Mesenchymal stem cell (in vitro differentiated cells and primary cell): ENCODE results near the gene OR52E6.

Experiments used
- DNase-seq: peaks from one replicate; pipeline ENCODE4 v3.0.0-alpha.2; 2013
- H2AFZ ChIP-seq: one replicate; pipeline ENCODE4 v1.6.1; 2013; ENCODE audit warnings: low read depth, mild to moderate bottlenecking, control low read depth, inconsistent platforms, low read length, moderate library complexity
- H2AK5ac ChIP-seq: 2 replicates; pipeline ENCODE4 v1.6.1; 2013; ENCODE audit warnings: low read length, moderate library complexity, mild to moderate bottlenecking, inconsistent platforms; ENCODE audit not compliant: severe bottlenecking
- H2BK120ac ChIP-seq: one replicate; pipeline ENCODE4 v1.6.1; 2013; ENCODE audit warnings: low read depth, mild to moderate bottlenecking, inconsistent platforms, low read length, moderate library complexity
- H2BK12ac ChIP-seq, 2 experiments: one replicate each; pipeline ENCODE4 v1.6.1; 2013; ENCODE audit warnings: inconsistent platforms in 2 of 2, low read length in 2 of 2, mild to moderate bottlenecking in 2 of 2, moderate library complexity in 2 of 2, control low read depth in 1 of 2
- H2BK15ac ChIP-seq: one replicate; pipeline ENCODE4 v1.6.1; 2013; ENCODE audit warnings: mild to moderate bottlenecking, low read depth, inconsistent platforms; ENCODE audit not compliant: poor library complexity, severe bottlenecking
- H2BK5ac ChIP-seq: 2 replicates; pipeline ENCODE4 v1.6.1; 2013; ENCODE audit warnings: low read depth, mild to moderate bottlenecking, low read length, control low read depth, inconsistent platforms; ENCODE audit not compliant: poor library complexity, severe bottlenecking
- H3K14ac ChIP-seq, 2 experiments: one replicate each; pipeline ENCODE4 v1.6.1; 2013; ENCODE audit warnings: inconsistent platforms in 2 of 2, low read length in 2 of 2, control low read depth in 1 of 2, mild to moderate bottlenecking in 1 of 2, moderate library complexity in 1 of 2
- H3K18ac ChIP-seq, 2 experiments: one replicate each; pipeline ENCODE4 v1.6.1; 2013; ENCODE audit warnings: inconsistent platforms in 2 of 2, low read length in 2 of 2, control low read depth in 1 of 2, low read depth in 1 of 2, mild to moderate bottlenecking in 1 of 2
- H3K23ac ChIP-seq, 2 experiments: one replicate each; pipeline ENCODE4 v1.6.1; 2013; ENCODE audit warnings: inconsistent platforms in 2 of 2, low read length in 2 of 2, mild to moderate bottlenecking in 2 of 2, moderate library complexity in 2 of 2, control low read depth in 1 of 2
- H3K27ac ChIP-seq: 2 replicates; pipeline ENCODE4 v1.5.1; 2013; ENCODE audit warnings: mild to moderate bottlenecking, moderate library complexity, low read length, control low read depth, inconsistent platforms; ENCODE audit not compliant: poor library complexity, severe bottlenecking
- H3K27me3 ChIP-seq, 2 experiments: 2 replicates each; pipeline versions ENCODE4 v1.6.1 to v1.7.0; 2013; ENCODE audit warnings: low read length in 2 of 2, mild to moderate bottlenecking in 2 of 2, moderate library complexity in 2 of 2, control low read depth in 1 of 2, inconsistent platforms in 1 of 2; ENCODE audit not compliant: control insufficient read depth in 1 of 2, insufficient read depth in 1 of 2
- H3K36me3 ChIP-seq, 2 experiments: 2 replicates each; pipeline versions ENCODE4 v1.6.1 to v1.7.0; 2013; ENCODE audit warnings: low read length in 2 of 2, control low read depth in 1 of 2, inconsistent platforms in 1 of 2, low read depth in 1 of 2, mild to moderate bottlenecking in 1 of 2; ENCODE audit not compliant: insufficient read depth in 2 of 2, control insufficient read depth in 1 of 2
- H3K4ac ChIP-seq, 2 experiments: one replicate each; pipeline ENCODE4 v1.6.1; 2013; ENCODE audit warnings: inconsistent platforms in 2 of 2, low read length in 2 of 2, mild to moderate bottlenecking in 2 of 2, moderate library complexity in 2 of 2, control low read depth in 1 of 2, low read depth in 1 of 2
- H3K4me1 ChIP-seq: 2 replicates; pipeline ENCODE4 v1.6.1; 2013; ENCODE audit warnings: low read depth, low read length, control low read depth; ENCODE audit not compliant: control insufficient read depth, insufficient read depth
- H3K4me2 ChIP-seq: 2 replicates; pipeline ENCODE4 v1.6.1; 2013; ENCODE audit warnings: low read length, mild to moderate bottlenecking, inconsistent platforms; ENCODE audit not compliant: poor library complexity, severe bottlenecking
- H3K4me3 ChIP-seq, 2 experiments: 2 replicates each; pipeline versions ENCODE4 v1.5.1 to v1.7.0; 2013; ENCODE audit warnings: low read length in 2 of 2, mild to moderate bottlenecking in 2 of 2, control low read depth in 1 of 2, low read depth in 1 of 2; ENCODE audit not compliant: insufficient read depth in 1 of 2
- H3K79me1 ChIP-seq: replicated peaks from 2 replicates; pipeline ENCODE4 v1.6.1; 2013; ENCODE audit warnings: mild to moderate bottlenecking, control low read depth, low read length, inconsistent platforms; ENCODE audit not compliant: poor library complexity, severe bottlenecking
- H3K9ac ChIP-seq: 2 replicates; pipeline ENCODE4 v1.7.0; 2013; ENCODE audit warnings: mild to moderate bottlenecking, low read length, moderate library complexity
- H3K9me3 ChIP-seq: 2 replicates; pipeline ENCODE4 v1.7.0; 2013; ENCODE audit warnings: mild to moderate bottlenecking, low read length; ENCODE audit not compliant: control insufficient read depth
- H4K8ac ChIP-seq: one replicate; pipeline ENCODE4 v1.6.1; 2013; ENCODE audit warnings: inconsistent platforms, mild to moderate bottlenecking, low read length, moderate library complexity
- H4K91ac ChIP-seq: one replicate; pipeline ENCODE4 v1.6.1; 2013; ENCODE audit warnings: mild to moderate bottlenecking, low read length, inconsistent platforms
- WGBS: methylation state at CpG from one replicate; pipeline ENCODE4 v1.1.7; 2013; ENCODE audit warnings: mixed read lengths; 5-methylcytosine and 5-hydroxymethylcytosine counted together

The OR52E6 gene

GRCh38 chr11:5837695-5838094 lies 4.0 kb downstream of the OR52E6 start:
- H4K8ac ChIP-seq = no peak overlapping the region
- H2AK5ac ChIP-seq = no peak overlapping the region
- H2BK120ac ChIP-seq = no peak overlapping the region
- H3K18ac ChIP-seq = no peak overlapping the region
- H2AFZ ChIP-seq = no peak overlapping the region
- H2BK5ac ChIP-seq = no peak overlapping the region
- 86% methylated on average over 2 of the region's 2 CpGs for WGBS
- H3K23ac ChIP-seq = no peak overlapping the region
- no peak overlapping the region for H3K4me3 ChIP-seq
- no peaks in the 10 kb centered on the region for H3K79me1 ChIP-seq
- H4K91ac ChIP-seq = no peak overlapping the region
- H3K9ac ChIP-seq = no peak overlapping the region
- no peaks in the 10 kb centered on the region for H3K9me3 ChIP-seq
- no peak overlapping the region for H2BK12ac ChIP-seq
- no peak overlapping the region for H3K4me2 ChIP-seq
- no peaks in the 10 kb centered on the region for H3K36me3 ChIP-seq
- no peak overlapping the region for H3K14ac ChIP-seq
- DNase-seq = no peak
- no peak overlapping the region for H3K27ac ChIP-seq
- H3K27me3 ChIP-seq = no peaks in the 10 kb centered on the region
- no peak overlapping the region for H2BK15ac ChIP-seq
- H3K4me1 ChIP-seq = no peaks in the 10 kb centered on the region
- H3K4ac ChIP-seq = no peak overlapping the region

DNA sequence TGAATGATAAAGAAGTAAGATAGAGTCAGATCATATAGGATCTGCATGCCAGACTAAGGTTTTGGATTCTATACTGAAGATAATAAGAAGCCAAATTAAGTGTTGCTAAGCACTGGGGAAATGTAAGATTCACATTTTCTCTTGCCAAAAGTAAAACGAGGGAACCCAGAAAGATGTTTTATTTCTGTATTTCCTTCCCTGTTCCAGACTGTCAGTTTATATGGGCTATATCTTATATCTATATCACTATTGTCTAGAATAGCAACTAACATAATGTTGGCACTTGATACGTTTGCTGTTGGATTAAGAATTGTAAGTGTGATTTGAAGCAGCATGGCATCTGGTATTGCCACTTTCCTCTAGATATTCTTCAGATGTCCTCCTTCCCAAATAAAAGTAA lies 8.3 kb downstream of the OR52E6 start:
- Histone ChIP-seq H3K4me2 (no peak overlapping the region), H3K18ac (no peak overlapping the region), H4K91ac (no peak overlapping the region), H2BK12ac (no peak overlapping the region), H3K79me1 (no peaks in the 10 kb centered on the region), H2BK15ac (no peak overlapping the region), H3K4me1 (no peaks in the 10 kb centered on the region), H2AFZ (no peak overlapping the region), H3K9me3 (no peaks in the 10 kb centered on the region), H3K14ac (no peak overlapping the region), H3K4ac (no peak overlapping the region), H2AK5ac (no peak overlapping the region), H3K9ac (no peak overlapping the region), H2BK5ac (no peak overlapping the region), H2BK120ac (no peak overlapping the region), H3K23ac (no peak overlapping the region), H3K27me3 (no peaks in the 10 kb centered on the region), H3K4me3 (no peak overlapping the region), H3K27ac (no peak overlapping the region), H4K8ac (no peak overlapping the region), H3K36me3 (no peaks in the 10 kb centered on the region)
- no CpG with 5 or more reads among the region's 2 CpGs for WGBS
- DNase-seq = no peak

DNA sequence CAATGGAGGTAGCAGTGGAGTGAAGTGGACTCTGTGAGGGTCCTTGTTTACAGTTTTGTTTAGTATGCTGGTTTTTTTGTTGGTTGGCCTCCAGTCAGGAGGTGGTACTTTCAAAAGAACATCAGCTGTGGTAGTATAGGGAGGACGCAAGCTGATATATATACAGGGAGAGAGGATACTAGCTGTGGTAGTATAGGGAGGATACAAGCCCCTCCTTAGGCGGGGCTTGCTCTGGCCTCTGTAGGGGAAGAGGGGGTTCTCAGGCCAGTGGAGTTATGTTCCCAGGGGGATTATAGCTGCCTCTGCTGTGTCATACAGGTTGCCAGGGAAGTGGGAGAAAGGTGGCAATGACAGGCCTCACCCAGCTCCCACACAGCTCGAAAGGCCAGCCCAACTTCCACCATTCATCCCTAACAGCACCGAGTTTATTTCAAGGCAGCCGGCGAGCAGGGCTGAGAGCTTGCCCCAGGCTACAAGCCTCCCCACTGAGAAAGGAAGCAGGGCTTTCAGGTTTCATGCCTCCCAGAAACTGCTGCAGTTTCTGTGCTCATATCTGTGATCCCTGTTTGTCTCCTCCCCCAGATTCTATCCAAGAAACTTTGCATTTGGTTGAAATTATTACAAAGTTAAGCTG lies 10.4 kb downstream of the OR52E6 start:
- Histone ChIP-seq H3K9me3 (no peaks in the 10 kb centered on the region), H3K27me3 (no peaks in the 10 kb centered on the region), H3K23ac (no peak overlapping the region), H3K18ac (no peak overlapping the region), H3K4me3 (no peak overlapping the region), H2BK120ac (no peak overlapping the region), H3K36me3 (no peaks in the 10 kb centered on the region), H3K79me1 (no peaks in the 10 kb centered on the region), H3K14ac (no peak overlapping the region), H2BK12ac (no peak overlapping the region), H2AFZ (no peak overlapping the region), H2BK5ac (no peak overlapping the region), H3K27ac (no peak overlapping the region), H3K9ac (no peak overlapping the region), H2BK15ac (no peak overlapping the region), H4K8ac (no peak overlapping the region), H3K4me1 (no peaks in the 10 kb centered on the region), H3K4me2 (no peak overlapping the region), H3K4ac (no peak overlapping the region), H4K91ac (no peak overlapping the region), H2AK5ac (no peak overlapping the region)
- WGBS = 48% methylated on average over 5 of the region's 6 CpGs
- DNase-seq = no peak

DNA sequence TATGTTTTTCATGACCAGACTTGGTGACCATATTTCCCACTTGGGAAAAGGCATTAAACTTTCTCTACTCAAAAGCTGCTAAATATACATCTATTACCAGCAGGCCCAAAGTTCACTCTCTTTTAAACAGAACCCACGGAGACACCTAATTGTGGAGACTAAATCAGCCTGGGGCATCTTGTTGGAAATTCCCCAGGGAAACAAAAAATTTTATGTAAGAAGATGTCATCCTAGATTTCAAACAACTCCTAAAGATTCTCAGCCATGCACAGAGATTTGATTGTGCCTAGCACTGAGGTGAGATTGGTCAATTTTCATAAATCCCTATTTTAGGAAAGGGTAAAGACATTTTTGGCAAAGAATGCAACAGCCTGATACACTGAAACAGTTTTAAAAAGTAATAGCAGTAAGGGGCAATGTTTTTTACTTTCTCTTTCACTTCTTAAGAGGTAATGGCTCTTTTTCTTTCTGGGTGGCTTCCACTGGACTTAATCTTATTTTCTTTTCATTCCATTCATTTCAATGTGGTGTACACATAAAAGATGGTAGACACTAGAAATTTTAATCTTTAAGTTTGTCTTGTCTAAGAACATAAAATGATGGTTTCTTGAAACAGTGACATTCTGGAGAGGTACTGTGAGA lies 23.3 kb downstream of the OR52E6 start:
- no peak overlapping the region for H3K23ac ChIP-seq
- no peak overlapping the region for H3K4ac ChIP-seq
- H3K79me1 ChIP-seq = no peaks in the 10 kb centered on the region
- no peak overlapping the region for H2BK15ac ChIP-seq
- H3K9ac ChIP-seq = no peak overlapping the region
- DNase-seq = peak; percentile 17
- H3K36me3 ChIP-seq = no peaks in the 10 kb centered on the region
- H2AFZ ChIP-seq = no peak overlapping the region
- no peak overlapping the region for H4K91ac ChIP-seq
- H3K27me3 ChIP-seq = no peaks in the 10 kb centered on the region
- WGBS = no CpG with 5 or more reads among the region's 1 CpG
- no peaks in the 10 kb centered on the region for H3K9me3 ChIP-seq
- no peak overlapping the region for H2BK12ac ChIP-seq
- H3K4me2 ChIP-seq = no peak overlapping the region
- no peak overlapping the region for H2AK5ac ChIP-seq
- H2BK5ac ChIP-seq = no peak overlapping the region
- H2BK120ac ChIP-seq = no peak overlapping the region
- H3K4me3 ChIP-seq = no peak overlapping the region
- no peak overlapping the region for H3K14ac ChIP-seq
- H3K4me1 ChIP-seq = no peaks in the 10 kb centered on the region
- H3K27ac ChIP-seq = no peak overlapping the region
- no peak overlapping the region for H3K18ac ChIP-seq
- H4K8ac ChIP-seq = no peak overlapping the region
